HepG2 (cell line): ENCODE measurements around the gene TMEM156. TPM values are rescaled to one million over a fixed set of nuclear protein-coding genes. Genes with fewer than 3 reads are reported as not detected.

Experiments
- ATAC-seq: fragments of 200-7000 bp; cut with Tn5 transposase; 3 replicates; pipeline ENCODE4 v1.9.1; 2020; ENCODE audit warnings: mild to moderate bottlenecking, moderate library complexity
- BruUV-seq: library from RNA; stranded (reverse); fragments of 400-500 nt; replicated peaks from 2 replicates; lab custom pipeline; 2021; lab: Mats Ljungman, UMichigan
- CTCF ChIA-PET: fragments of 300-600 bp; formaldehyde crosslinking; extraction: SDS; loops from one replicate; lab custom pipeline; 2021; ENCODE audit warnings: low total read pairs, inconsistent platforms, low intra/inter-chr PET ratio; lab: Yijun Ruan, JAX
- POLR2A ChIA-PET: fragments of 350-600 bp; sonication (Branson Sonifier 250); formaldehyde crosslinking; loops from one replicate; lab custom pipeline; 2020; ENCODE audit warnings: antibody characterized with exemption, inconsistent platforms; lab: Yijun Ruan, JAX
- DNase-seq: peaks from one replicate; pipeline ENCODE4 v3.0.0-alpha.2; 2015; ENCODE audit warnings: low spot score
- FAIRE-seq: peaks from 3 replicates; lab custom pipeline; 2011; peaks lifted over from hg19 to GRCh38; lab: Jason Lieb, UNC
- H2AFZ ChIP-seq: one replicate; pipeline ENCODE4 v1.6.1; 2011; ENCODE audit warnings: low read length, inconsistent platforms
- H3K27ac ChIP-seq: fragments of 300-600 bp; 3 replicates; pipeline ENCODE4 v1.8.0; 2011; ENCODE audit warnings: mixed run types, mild to moderate bottlenecking, mixed read lengths, low read length, inconsistent platforms; ENCODE audit not compliant: insufficient read depth; ENCODE audit errors: extremely low read length
- H3K27me3 ChIP-seq, 2 experiments: fragments of 200-600 bp in 1 of 2; 2 replicates in 1 of 2; 3 replicates in 1 of 2; pipeline versions ENCODE4 v1.6.0 to v1.8.0; 2011; ENCODE audit warnings: low read length in 2 of 2, mild to moderate bottlenecking in 2 of 2, moderate library complexity in 2 of 2, inconsistent platforms in 1 of 2; ENCODE audit not compliant: insufficient read depth in 2 of 2, control insufficient read depth in 1 of 2
- H3K36me3 ChIP-seq, 2 experiments: fragments of 200-600 bp in 1 of 2; replicated peaks in 1 of 2; 2 replicates in 1 of 2; 3 replicates in 1 of 2; pipeline versions ENCODE4 v1.5.1 to v1.8.0; 2011; ENCODE audit warnings: low read length in 2 of 2, inconsistent platforms in 1 of 2; ENCODE audit not compliant: insufficient read depth in 2 of 2, control insufficient read depth in 1 of 2
- H3K4me1 ChIP-seq: 2 replicates; pipeline ENCODE4 v1.5.1; 2012; ENCODE audit warnings: low read length, inconsistent platforms; ENCODE audit not compliant: insufficient read depth
- H3K4me2 ChIP-seq: 2 replicates; pipeline ENCODE4 v1.6.0; 2011; ENCODE audit warnings: low read depth, low read length, inconsistent platforms
- H3K4me3 ChIP-seq, 3 experiments: fragments of 200-600 bp in 1 of 3; sonication (generic), shearing (Covaris generic) in 1 of 3; replicated peaks in 1 of 3; 2 replicates each; pipeline ENCODE4 v1.5.1; 2011 to 2016; ENCODE audit warnings: low read length in 3 of 3, inconsistent platforms in 2 of 3, low read depth in 2 of 3, mild to moderate bottlenecking in 2 of 3, control low read depth in 1 of 3, mixed read lengths in 1 of 3; ENCODE audit not compliant: insufficient read depth in 1 of 3
- H3K79me2 ChIP-seq: one replicate; pipeline ENCODE4 v1.6.1; 2011; ENCODE audit warnings: low read length, inconsistent platforms; ENCODE audit not compliant: insufficient read depth
- H3K9ac ChIP-seq: 2 replicates; pipeline ENCODE4 v1.6.0; 2011; ENCODE audit warnings: mild to moderate bottlenecking, low read depth, low read length, inconsistent platforms; ENCODE audit not compliant: insufficient read depth
- H3K9me3 ChIP-seq: 2 replicates; pipeline ENCODE4 v1.5.1; 2012; ENCODE audit warnings: mild to moderate bottlenecking, low read length
- H4K20me1 ChIP-seq: 2 replicates; pipeline ENCODE4 v1.6.0; 2011; ENCODE audit warnings: inconsistent platforms, mild to moderate bottlenecking, low read length, moderate library complexity; ENCODE audit not compliant: insufficient read depth
- HMG20A ChIP-seq: IDR thresholded peaks from 2 replicates; pipeline ENCODE4 v1.6.1; 2016; ENCODE audit warnings: borderline replicate concordance
- KLF15 ChIP-seq: sonication (generic); formaldehyde crosslinking; IDR thresholded peaks from 2 replicates; pipeline ENCODE4 v1.8.1; 2023; ENCODE audit warnings: borderline replicate concordance, mild to moderate bottlenecking, inconsistent platforms, missing genetic modification reagents, mixed read lengths
- MTA1 ChIP-seq: sonication (generic); formaldehyde crosslinking; IDR thresholded peaks from 2 replicates; pipeline ENCODE4 v1.4.0; 2020; ENCODE audit warnings: missing genetic modification reagents, mild to moderate bottlenecking, borderline replicate concordance
- NCOA5 ChIP-seq: sonication (generic); formaldehyde crosslinking; IDR thresholded peaks from 2 replicates; pipeline ENCODE4 v1.4.0; 2020; ENCODE audit warnings: missing genetic modification reagents
- NFATC3 ChIP-seq: sonication (generic); formaldehyde crosslinking; IDR thresholded peaks from 2 replicates; pipeline ENCODE4 v1.5.1; 2020; ENCODE audit warnings: mild to moderate bottlenecking, missing genetic modification reagents
- NONO ChIP-seq, 2 experiments: fragments of 450-650 bp in 1 of 2; sonication (generic) in 1 of 2; formaldehyde crosslinking in 1 of 2; IDR thresholded peaks in 1 of 2; conservative IDR thresholded peaks in 1 of 2; 2 replicates each; pipeline versions ENCODE4 v1.6.1 to v1.8.0; 2017 to 2022; ENCODE audit warnings: mild to moderate bottlenecking in 1 of 2, missing genetic modification reagents in 1 of 2, moderate library complexity in 1 of 2
- RBM39 ChIP-seq: fragments of 200-400 bp; formaldehyde crosslinking; IDR thresholded peaks from one replicate; pipeline ENCODE4 v1.6.1; 2018; ENCODE audit warnings: antibody characterized with exemption, mild to moderate bottlenecking, low read depth, low read length; ENCODE audit not compliant: poor library complexity, severe bottlenecking
- ZNF333 ChIP-seq: sonication (generic); formaldehyde crosslinking; IDR thresholded peaks from 2 replicates; pipeline ENCODE4 v1.4.0; 2020; ENCODE audit warnings: mild to moderate bottlenecking, missing genetic modification reagents, borderline replicate concordance
- ZNF605 ChIP-seq: sonication (generic); formaldehyde crosslinking; IDR thresholded peaks from 2 replicates; pipeline ENCODE4 v1.8.0; 2022; ENCODE audit warnings: mild to moderate bottlenecking, missing genetic modification reagents
- ZSCAN25 ChIP-seq: sonication (generic); formaldehyde crosslinking; IDR thresholded peaks from 2 replicates; pipeline ENCODE4 v1.8.0; 2022; ENCODE audit warnings: mild to moderate bottlenecking, missing genetic modification reagents
- in situ Hi-C: cut with HindIII; loops from 2 replicates; pipeline ENCODE4 v1.10.0; 2017; ENCODE audit warnings: low pct_unique_long_range_greater_than_20kb; ENCODE audit not compliant: extremely low pct_ligation_motif_present
- intact Hi-C: fragments of 100-400 bp; cut with micrococcal nuclease; formaldehyde crosslinking; loops from one replicate; pipeline ENCODE4 v1.10.0; 2022; ENCODE audit not compliant: unreplicated experiment
- polyA plus RNA-seq, 8 experiments: library from polyadenylated mRNA; depleted of rRNA in 3 of 8; stranded (reverse) in 7 of 8; unstranded in 1 of 8; fragments of >200 nt; fragmentation: Illumina TruSeq in 4 of 8; extraction: Trizol in 4 of 8; gene quantifications; 2 replicates each; pipeline versions ENCODE4 v1.2.1 to v1.2.3, GENCODE V29; 2011 to 2016; ENCODE audit warnings: low read depth in 4 of 8, missing spikeins in 1 of 8, mixed read lengths in 1 of 8; ENCODE audit not compliant: insufficient read depth in 1 of 8
- total RNA-seq, 5 experiments: library from RNA; depleted of rRNA; stranded (reverse); fragments of >200 nt; fragmentation: Illumina TruSeq; extraction: Trizol; gene quantifications; 2 replicates each; pipeline ENCODE4 v1.2.3, GENCODE V29; 2016; ENCODE audit warnings: low read depth in 1 of 5
- TF ChIP-seq, protein P1 (sequence below): sonication (generic); formaldehyde crosslinking; IDR thresholded peaks from 2 replicates; pipeline ENCODE4 v1.5.1; 2020; ENCODE audit warnings: mild to moderate bottlenecking, missing genetic modification reagents, moderate library complexity
- TF ChIP-seq, protein P2 (sequence below): sonication (generic); formaldehyde crosslinking; conservative IDR thresholded peaks from 2 replicates; pipeline ENCODE4 v1.4.0; 2020; ENCODE audit warnings: missing genetic modification reagents
- TF ChIP-seq, protein P3 (sequence below): sonication (generic); formaldehyde crosslinking; IDR thresholded peaks from 2 replicates; pipeline ENCODE4 v1.4.0; 2020; ENCODE audit warnings: missing genetic modification reagents, mild to moderate bottlenecking, borderline replicate concordance
- TF ChIP-seq, protein P4 (sequence below): sonication (generic); formaldehyde crosslinking; IDR thresholded peaks from 2 replicates; pipeline ENCODE4 v1.8.0; 2022; ENCODE audit warnings: mild to moderate bottlenecking, missing genetic modification reagents, moderate library complexity
- TF ChIP-seq, protein P5 (sequence below): IDR thresholded peaks from 2 replicates; pipeline ENCODE4 v1.6.1; 2016; ENCODE audit warnings: mild to moderate bottlenecking, missing biosample characterization, missing genetic modification reagents

TMEM156 gene
- total and polyA plus RNA-seq, 2 of the 13 experiments (the other 11 are each of a cell fraction or from before 2014, with no cell fraction given) = 1.6 TPM; not detected in 1

DNA sequence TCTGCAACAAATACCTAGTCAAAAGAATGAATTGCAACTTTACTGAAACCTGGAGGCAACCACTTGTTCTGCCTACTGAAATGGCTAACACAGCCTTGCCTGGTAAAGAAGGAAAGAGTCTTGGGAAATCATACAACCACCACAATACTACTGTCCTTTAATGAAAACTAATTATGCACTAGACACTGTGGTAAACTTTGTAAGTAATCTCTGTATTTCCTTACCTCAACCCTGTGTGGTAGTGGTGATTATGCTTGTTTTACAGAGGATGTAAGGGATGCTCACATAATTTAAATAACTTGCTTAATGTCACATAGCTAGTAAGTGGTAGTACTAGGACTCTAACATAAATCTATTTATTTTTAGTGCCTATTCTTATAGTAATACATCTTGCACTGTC, 44.7 kb downstream of the TMEM156 start:
- Histone ChIP-seq H3K4me3 (no peak overlapping the region), H3K36me3 (no peaks in the 10 kb centered on the region), H3K9me3 (no peaks in the 10 kb centered on the region), H3K9ac (no peak overlapping the region), H4K20me1 (no peaks in the 10 kb centered on the region), H3K27me3 (no peaks in the 10 kb centered on the region), H3K4me2 (no peak overlapping the region), H3K4me1 (peaks cover 29% of the 10 kb centered on the region), H3K27ac (no peak overlapping the region), H2AFZ (no peak overlapping the region), H3K79me2 (no peaks in the 10 kb centered on the region)
- POLR2A ChIA-PET = no interaction called here
- CTCF ChIA-PET = no interaction called here
- no peak for DNase-seq
- ATAC-seq = no peak
- FAIRE-seq = no peak
- intact Hi-C loops (loop anchor here (10.0 kb wide), 1 partner anchor 53 kb away; no protein-coding TSS in a partner anchor), in situ Hi-C loops (no loop called here)
- no TSS peak for BruUV-seq
- TF ChIP-seq, protein P1, sequence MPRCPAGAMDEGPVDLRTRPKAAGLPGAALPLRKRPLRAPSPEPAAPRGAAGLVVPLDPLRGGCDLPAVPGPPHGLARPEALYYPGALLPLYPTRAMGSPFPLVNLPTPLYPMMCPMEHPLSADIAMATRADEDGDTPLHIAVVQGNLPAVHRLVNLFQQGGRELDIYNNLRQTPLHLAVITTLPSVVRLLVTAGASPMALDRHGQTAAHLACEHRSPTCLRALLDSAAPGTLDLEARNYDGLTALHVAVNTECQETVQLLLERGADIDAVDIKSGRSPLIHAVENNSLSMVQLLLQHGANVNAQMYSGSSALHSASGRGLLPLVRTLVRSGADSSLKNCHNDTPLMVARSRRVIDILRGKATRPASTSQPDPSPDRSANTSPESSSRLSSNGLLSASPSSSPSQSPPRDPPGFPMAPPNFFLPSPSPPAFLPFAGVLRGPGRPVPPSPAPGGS (CRISPR knock-in tag) = no peak
- TF ChIP-seq NCOA5 (CRISPR knock-in tag) (no peak), KLF15 (no peak), RBM39 (no peak), ZNF605 (CRISPR knock-in tag) (no peak), MTA1 (CRISPR knock-in tag) (no peak), ZSCAN25 (no peak), NFATC3 (CRISPR knock-in tag) (no peak), ZNF333 (CRISPR knock-in tag) (no peak), HMG20A (CRISPR knock-in tag) (no peak), NONO (IDR thresholded peaks at IDR 0.05) (no peak), NONO (CRISPR knock-in tag; conservative IDR thresholded peaks at IDR 0.05) (no peak)
- TF ChIP-seq, protein P2, sequence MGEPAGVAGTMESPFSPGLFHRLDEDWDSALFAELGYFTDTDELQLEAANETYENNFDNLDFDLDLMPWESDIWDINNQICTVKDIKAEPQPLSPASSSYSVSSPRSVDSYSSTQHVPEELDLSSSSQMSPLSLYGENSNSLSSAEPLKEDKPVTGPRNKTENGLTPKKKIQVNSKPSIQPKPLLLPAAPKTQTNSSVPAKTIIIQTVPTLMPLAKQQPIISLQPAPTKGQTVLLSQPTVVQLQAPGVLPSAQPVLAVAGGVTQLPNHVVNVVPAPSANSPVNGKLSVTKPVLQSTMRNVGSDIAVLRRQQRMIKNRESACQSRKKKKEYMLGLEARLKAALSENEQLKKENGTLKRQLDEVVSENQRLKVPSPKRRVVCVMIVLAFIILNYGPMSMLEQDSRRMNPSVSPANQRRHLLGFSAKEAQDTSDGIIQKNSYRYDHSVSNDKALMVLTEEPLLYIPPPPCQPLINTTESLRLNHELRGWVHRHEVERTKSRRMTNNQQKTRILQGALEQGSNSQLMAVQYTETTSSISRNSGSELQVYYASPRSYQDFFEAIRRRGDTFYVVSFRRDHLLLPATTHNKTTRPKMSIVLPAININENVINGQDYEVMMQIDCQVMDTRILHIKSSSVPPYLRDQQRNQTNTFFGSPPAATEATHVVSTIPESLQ (CRISPR knock-in tag) = no peak
- TF ChIP-seq, protein P3, sequence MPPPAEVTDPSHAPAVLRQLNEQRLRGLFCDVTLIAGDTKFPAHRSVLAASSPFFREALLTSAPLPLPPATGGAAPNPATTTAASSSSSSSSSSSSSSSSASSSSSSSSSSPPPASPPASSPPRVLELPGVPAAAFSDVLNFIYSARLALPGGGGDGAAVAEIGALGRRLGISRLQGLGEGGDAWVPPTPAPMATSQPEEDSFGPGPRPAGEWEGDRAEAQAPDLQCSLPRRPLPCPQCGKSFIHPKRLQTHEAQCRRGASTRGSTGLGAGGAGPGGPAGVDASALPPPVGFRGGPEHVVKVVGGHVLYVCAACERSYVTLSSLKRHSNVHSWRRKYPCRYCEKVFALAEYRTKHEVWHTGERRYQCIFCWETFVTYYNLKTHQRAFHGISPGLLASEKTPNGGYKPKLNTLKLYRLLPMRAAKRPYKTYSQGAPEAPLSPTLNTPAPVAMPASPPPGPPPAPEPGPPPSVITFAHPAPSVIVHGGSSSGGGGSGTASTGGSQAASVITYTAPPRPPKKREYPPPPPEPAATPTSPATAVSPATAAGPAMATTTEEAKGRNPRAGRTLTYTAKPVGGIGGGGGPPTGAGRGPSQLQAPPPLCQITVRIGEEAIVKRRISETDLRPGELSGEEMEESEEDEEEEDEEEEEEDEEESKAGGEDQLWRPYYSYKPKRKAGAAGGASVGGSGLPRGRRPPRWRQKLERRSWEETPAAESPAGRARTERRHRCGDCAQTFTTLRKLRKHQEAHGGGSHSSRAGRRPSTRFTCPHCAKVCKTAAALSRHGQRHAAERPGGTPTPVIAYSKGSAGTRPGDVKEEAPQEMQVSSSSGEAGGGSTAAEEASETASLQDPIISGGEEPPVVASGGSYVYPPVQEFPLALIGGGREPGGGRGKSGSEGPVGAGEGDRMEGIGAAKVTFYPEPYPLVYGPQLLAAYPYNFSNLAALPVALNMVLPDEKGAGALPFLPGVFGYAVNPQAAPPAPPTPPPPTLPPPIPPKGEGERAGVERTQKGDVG (CRISPR knock-in tag) = no peak
- TF ChIP-seq, protein P4, sequence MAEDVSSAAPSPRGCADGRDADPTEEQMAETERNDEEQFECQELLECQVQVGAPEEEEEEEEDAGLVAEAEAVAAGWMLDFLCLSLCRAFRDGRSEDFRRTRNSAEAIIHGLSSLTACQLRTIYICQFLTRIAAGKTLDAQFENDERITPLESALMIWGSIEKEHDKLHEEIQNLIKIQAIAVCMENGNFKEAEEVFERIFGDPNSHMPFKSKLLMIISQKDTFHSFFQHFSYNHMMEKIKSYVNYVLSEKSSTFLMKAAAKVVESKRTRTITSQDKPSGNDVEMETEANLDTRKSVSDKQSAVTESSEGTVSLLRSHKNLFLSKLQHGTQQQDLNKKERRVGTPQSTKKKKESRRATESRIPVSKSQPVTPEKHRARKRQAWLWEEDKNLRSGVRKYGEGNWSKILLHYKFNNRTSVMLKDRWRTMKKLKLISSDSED (CRISPR knock-in tag) = no peak
- TF ChIP-seq, protein P5, sequence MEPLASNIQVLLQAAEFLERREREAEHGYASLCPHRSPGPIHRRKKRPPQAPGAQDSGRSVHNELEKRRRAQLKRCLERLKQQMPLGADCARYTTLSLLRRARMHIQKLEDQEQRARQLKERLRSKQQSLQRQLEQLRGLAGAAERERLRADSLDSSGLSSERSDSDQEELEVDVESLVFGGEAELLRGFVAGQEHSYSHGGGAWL (CRISPR knock-in tag) = no peak
